Activated CD4-positive, alpha-beta T cell treated with anti-CD3 and anti-CD28 coated beads, Interleukin-2, amount 10 ng/mL, durations not matched to agents 24 days and 14 days (primary cell): ENCODE data around the gene JSRP1. TPM values are rescaled to one million over a fixed set of nuclear protein-coding genes. Genes with fewer than 3 reads are reported as not detected.

Experiments
- DNase-seq: peaks from one replicate; pipeline ENCODE4 v3.0.0; 2022
- H3K27ac Mint-ChIP-seq: one replicate; pipeline ENCODE4 v1.8.0; 2022; ENCODE audit warnings: mild to moderate bottlenecking, mixed read lengths
- H3K27me3 Mint-ChIP-seq: one replicate; pipeline ENCODE4 v1.8.0; 2022; ENCODE audit warnings: mixed read lengths
- H3K36me3 Mint-ChIP-seq: one replicate; pipeline ENCODE4 v1.8.0; 2022; ENCODE audit warnings: low read depth, mild to moderate bottlenecking, mixed read lengths
- H3K4me1 Mint-ChIP-seq: one replicate; pipeline ENCODE4 v1.8.0; 2021; ENCODE audit warnings: mixed read lengths
- H3K4me3 Mint-ChIP-seq: one replicate; pipeline ENCODE4 v1.8.0; 2022; ENCODE audit warnings: mild to moderate bottlenecking, moderate library complexity, mixed read lengths
- H3K9me3 Mint-ChIP-seq: one replicate; pipeline ENCODE4 v1.8.0; 2021; ENCODE audit warnings: mixed read lengths
- intact Hi-C: fragments of 100-400 bp; cut with micrococcal nuclease; formaldehyde crosslinking; loops from one replicate; pipeline ENCODE4 v1.15.1; 2023
- total RNA-seq: library from RNA; stranded (reverse); gene quantifications from 2 replicates; pipeline ENCODE4 v1.2.3, GENCODE V29; 2022

The JSRP1 gene
- total RNA-seq, 1 donor from 2014 or later = 0.91 TPM

DNA sequence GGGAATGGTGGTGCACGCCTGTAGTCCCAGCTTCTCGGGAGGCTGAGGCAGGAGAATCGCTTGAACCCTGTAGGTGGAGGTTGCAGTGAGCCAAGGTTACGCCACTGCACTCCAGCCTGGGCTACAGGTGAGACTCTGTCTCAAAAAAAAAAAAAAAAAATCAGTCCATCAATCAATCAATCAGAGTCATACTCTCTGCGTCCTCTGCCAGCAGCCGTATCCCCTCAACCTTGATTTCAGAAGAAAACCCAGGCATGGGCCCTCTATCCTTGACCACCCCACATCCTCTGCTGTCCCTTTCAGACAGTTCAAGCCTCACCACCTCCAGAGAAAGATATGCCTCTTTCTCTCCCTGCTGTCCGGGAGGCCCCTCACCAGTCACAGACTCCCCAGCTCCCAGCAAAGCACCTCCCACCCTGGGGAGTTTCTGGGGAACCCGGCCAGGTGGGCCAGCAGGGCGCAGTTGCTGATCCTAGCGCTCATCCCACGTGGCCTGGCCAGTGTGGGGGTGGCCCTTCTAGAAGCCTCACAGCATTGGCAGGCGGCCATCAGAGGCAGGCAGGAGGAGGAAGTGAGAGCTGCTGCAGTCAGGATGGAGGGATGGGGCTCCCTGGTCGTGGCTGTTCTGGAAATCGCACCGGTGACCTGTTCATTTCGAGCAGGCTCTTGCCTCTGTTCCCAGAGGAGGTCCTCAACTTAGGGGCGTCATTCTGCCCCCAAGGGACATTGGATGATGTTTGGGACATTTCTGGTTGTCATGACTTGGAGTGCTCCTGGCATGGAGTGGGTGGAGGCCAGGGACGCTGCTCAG lies 10.2 kb upstream of the JSRP1 start:
- no peaks in the 10 kb centered on the region for H3K27me3 Mint-ChIP-seq
- H3K4me3 Mint-ChIP-seq = no peak overlapping the region
- H3K4me1 Mint-ChIP-seq = peaks cover 16% of the 10 kb centered on the region
- peak overlapping the region; percentile 67 for H3K27ac Mint-ChIP-seq
- peak; percentile 75 for DNase-seq
- H3K36me3 Mint-ChIP-seq = peaks cover 14% of the 10 kb centered on the region
- intact Hi-C loops = no loop called here
- no peaks in the 10 kb centered on the region for H3K9me3 Mint-ChIP-seq

- Mint-ChIP-seq H3K4me1 (peaks cover 28% of the 10 kb centered on the region), H3K27me3 (no peaks in the 10 kb centered on the region), H3K9me3 (no peaks in the 10 kb centered on the region), H3K4me3 (no peak overlapping the region), H3K36me3 (no peaks in the 10 kb centered on the region), H3K27ac (no peak overlapping the region)
- intact Hi-C loops = no loop called here
- peak; percentile 88 for DNase-seq
Measured at GRCh38 chr19:2261438-2262172, 5.4 kb upstream of the JSRP1 start.

DNA sequence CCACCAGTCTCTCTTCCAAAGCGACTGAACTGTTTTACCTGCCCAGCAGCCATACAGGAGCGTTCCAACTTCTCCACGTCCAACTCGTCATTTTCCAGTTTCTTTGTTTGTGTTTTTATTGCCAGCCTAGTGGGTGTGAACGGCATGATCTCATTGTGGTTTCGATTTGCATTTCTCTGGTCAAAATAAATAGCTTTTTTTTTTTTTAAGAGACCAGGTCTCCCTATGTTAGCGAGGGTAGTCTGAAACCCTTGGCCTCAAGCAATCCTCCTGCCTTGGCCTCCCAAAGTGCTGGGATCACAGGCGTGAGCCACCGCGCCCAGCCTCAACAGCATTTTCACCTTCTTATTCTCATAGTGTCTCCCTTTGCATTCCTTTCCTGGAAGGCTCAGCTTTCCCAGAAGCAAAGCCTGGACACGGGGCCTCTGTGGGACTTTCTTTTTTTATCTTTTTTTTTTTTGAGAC lies 4.2 kb upstream of the JSRP1 start:
- Mint-ChIP-seq H3K4me3 (peak overlapping the region; percentile 7), H3K36me3 (no peaks in the 10 kb centered on the region), H3K4me1 (peaks cover 23% of the 10 kb centered on the region), H3K9me3 (no peaks in the 10 kb centered on the region), H3K27ac (peak overlapping the region; percentile 22), H3K27me3 (no peaks in the 10 kb centered on the region)
- intact Hi-C loops = no loop called here
- DNase-seq = no peak

DNA sequence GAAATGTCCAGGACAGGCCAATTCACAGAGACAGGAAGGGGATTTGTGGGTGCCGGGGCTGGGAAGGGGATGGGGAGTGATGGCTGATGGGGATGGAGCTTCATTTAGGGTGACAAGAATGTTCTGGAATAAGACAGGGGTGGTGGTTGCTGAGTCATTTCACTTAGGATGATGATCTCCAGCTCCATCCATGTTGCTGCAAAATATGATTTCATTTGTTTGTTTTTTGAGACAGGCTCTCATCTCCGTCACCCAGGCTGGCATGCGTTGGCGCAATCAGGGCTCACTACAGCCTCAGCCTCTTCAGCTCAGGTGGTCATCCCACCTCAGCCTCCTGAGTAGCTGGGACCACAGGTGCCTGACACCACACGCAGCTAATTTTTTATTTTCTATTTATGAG lies 3.1 kb upstream of the JSRP1 start:
- Mint-ChIP-seq H3K27ac (peak overlapping the region; percentile 76), H3K4me3 (no peak overlapping the region), H3K9me3 (no peaks in the 10 kb centered on the region), H3K36me3 (no peaks in the 10 kb centered on the region), H3K27me3 (no peaks in the 10 kb centered on the region), H3K4me1 (peaks cover 23% of the 10 kb centered on the region)
- intact Hi-C loops = no loop called here
- DNase-seq = no peak

DNA sequence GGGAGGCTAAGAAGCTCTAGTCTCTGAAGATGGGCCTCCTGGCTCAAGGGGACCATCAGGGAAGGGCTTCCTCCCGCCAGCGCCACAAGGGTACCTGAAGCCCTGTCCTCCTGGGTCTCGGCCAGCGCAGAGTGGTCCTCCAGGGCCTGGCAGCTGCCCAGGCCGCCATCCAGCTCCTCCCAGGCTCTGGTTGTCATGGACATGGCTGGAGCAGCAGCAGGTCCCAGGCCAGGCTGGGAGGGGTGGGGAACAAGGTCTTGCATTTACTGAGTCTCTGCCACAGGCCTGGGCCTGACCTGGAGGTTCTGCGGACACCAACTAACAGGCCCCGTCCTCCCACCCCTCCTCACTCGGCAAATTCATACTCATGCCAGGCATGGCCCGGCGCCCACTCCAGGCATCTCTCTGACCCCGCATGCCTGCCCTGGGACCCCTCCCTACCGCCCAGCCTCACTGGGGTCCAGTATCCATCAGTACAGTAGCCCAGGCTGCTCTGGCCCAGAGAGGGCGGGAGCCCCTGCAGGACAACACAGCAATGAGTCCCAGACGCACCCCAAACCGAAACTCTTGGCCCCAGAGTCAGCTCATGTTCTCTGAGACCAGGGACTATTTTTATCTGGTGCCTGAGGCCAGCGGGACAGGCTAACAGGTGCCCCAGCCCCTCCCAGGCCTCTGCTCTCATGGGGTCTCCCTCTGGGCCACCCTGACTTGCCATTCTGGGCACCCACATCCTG lies 938 bp downstream of the JSRP1 start:
- Mint-ChIP-seq H3K36me3 (no peaks in the 10 kb centered on the region), H3K4me1 (peaks cover 25% of the 10 kb centered on the region), H3K27me3 (peaks cover 15% of the 10 kb centered on the region), H3K4me3 (no peak overlapping the region), H3K27ac (no peak overlapping the region), H3K9me3 (no peaks in the 10 kb centered on the region)
- no peak for DNase-seq
- intact Hi-C loops = no loop called here

DNA sequence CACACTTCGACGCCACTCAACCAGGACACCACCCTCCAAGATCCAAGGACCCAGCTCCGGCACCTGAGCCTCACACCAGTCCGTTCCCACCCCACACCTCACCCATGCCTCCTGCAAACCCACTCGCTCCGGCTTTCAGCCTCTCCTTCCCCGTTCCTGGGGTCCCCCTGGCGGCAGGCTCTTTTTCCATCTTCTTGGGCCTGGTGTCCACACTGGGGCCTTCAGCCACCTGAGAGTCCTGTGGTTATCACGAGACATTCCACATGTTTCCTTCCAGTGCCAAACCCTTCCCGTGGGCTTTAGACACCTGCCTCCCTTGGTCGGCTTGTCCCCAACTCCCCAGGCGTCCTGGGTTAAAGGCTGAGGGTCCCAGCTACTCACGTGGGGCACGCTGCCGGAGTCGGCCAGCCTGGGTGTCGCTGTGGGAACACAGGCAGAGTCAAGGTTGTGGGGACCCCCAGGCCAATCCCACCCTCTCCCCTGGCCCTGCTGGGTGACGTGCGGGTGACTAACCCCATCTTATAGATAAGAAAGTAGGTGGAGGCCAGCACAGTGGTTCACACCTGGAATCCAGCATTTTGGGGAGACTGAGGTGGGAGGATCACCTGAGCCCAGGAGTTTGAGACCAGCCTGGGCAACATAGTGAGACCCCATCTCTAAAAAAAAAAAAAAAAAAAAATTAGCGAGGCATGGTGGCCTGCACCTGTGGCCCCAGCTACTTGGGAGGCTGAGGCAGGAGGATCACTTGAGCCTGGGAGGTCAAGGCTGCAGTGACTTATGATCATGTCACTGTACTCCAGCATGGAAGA lies 1.9 kb downstream of the JSRP1 start:
- peak overlapping the region; percentile 34 for H3K4me3 Mint-ChIP-seq
- no peaks in the 10 kb centered on the region for H3K9me3 Mint-ChIP-seq
- no peak overlapping the region for H3K27ac Mint-ChIP-seq
- intact Hi-C loops = no loop called here
- H3K36me3 Mint-ChIP-seq = no peaks in the 10 kb centered on the region
- peaks cover 20% of the 10 kb centered on the region for H3K4me1 Mint-ChIP-seq
- H3K27me3 Mint-ChIP-seq = peaks cover 15% of the 10 kb centered on the region
- DNase-seq = no peak

DNA sequence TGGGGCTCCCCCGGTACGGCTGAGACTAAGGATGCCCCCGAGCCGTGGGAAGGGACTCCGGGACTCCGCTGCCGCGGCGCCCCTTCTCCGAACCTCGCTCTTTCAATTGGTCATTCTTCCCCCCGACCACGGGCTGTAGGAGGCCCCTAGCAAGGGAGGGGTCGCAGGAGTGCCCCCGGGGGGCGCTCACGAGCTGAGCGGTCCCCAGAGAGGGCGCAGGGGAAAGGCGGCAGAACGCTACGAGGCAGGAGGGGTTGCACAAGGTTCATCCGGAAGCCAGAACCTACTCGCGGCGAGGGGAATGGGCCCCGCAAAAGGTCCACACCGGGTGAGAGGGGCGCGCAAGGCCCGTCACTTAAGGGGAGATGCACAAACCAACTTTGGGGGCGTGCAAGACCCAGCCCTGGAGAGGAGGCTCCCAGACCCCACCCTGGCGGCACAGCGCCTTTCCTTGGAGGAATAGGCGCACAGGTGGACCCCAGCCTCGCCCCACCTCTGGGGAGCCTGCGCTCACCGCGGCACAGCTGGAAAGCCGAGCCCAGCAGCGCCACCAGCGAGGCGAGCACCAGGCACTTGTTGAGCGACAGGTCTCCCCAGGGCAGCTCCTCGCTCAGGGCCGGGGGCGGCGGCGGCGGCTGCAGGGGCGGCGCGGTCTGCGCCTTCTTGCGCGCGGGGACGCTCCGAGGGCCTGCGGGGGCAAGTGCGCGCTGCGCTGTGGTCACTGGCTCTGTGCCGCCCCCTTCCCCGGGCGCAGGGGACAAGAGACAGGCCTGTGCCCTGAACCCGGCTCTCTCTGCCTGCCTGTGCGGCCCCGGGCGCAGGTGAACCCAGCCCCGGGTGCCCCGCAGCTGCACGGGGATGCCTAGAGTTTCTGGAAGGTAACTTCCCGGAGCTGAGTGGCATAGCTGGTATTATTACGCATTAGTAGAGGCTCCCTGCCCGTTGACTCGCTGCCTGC lies 2.8 kb downstream of the JSRP1 start:
- Mint-ChIP-seq H3K4me1 (peaks cover 14% of the 10 kb centered on the region), H3K27ac (no peak overlapping the region), H3K4me3 (peak overlapping the region; percentile 52), H3K9me3 (no peaks in the 10 kb centered on the region), H3K27me3 (peaks cover 15% of the 10 kb centered on the region), H3K36me3 (peaks cover 6% of the 10 kb centered on the region)
- intact Hi-C loops = no loop called here
- peak; percentile 81 for DNase-seq

DNA sequence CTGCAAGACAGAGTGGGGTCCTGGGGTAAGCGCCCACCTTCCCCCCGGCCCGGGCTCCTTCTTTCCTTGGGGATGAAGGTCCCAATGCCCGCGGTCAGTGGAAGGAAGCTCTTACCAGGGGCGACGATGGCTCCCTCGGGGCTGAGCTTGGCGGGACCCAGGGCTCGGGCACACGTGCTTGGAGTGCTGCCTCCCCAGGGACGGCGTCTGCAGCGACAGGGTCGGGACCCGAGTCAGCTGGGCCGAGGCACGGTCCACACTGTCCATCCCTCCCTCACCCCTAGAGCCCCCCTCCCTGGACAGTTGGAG lies 3.5 kb downstream of the JSRP1 start:
- H3K4me1 Mint-ChIP-seq = peaks cover 10% of the 10 kb centered on the region
- H3K36me3 Mint-ChIP-seq = peaks cover 7% of the 10 kb centered on the region
- H3K9me3 Mint-ChIP-seq = no peaks in the 10 kb centered on the region
- intact Hi-C loops = no loop called here
- DNase-seq = no peak
- H3K27ac Mint-ChIP-seq = no peak overlapping the region
- peaks cover 15% of the 10 kb centered on the region for H3K27me3 Mint-ChIP-seq
- peak overlapping the region; percentile 52 for H3K4me3 Mint-ChIP-seq

- DNase-seq = peak; percentile 62
- Mint-ChIP-seq H3K4me1 (peaks cover 9% of the 10 kb centered on the region), H3K36me3 (peaks cover 7% of the 10 kb centered on the region), H3K27ac (no peak overlapping the region), H3K4me3 (peak overlapping the region; percentile 37), H3K9me3 (no peaks in the 10 kb centered on the region), H3K27me3 (peaks cover 15% of the 10 kb centered on the region)
- intact Hi-C loops = no loop called here
Measured at GRCh38 chr19:2252055-2252796, 4.0 kb downstream of the JSRP1 start.

DNA sequence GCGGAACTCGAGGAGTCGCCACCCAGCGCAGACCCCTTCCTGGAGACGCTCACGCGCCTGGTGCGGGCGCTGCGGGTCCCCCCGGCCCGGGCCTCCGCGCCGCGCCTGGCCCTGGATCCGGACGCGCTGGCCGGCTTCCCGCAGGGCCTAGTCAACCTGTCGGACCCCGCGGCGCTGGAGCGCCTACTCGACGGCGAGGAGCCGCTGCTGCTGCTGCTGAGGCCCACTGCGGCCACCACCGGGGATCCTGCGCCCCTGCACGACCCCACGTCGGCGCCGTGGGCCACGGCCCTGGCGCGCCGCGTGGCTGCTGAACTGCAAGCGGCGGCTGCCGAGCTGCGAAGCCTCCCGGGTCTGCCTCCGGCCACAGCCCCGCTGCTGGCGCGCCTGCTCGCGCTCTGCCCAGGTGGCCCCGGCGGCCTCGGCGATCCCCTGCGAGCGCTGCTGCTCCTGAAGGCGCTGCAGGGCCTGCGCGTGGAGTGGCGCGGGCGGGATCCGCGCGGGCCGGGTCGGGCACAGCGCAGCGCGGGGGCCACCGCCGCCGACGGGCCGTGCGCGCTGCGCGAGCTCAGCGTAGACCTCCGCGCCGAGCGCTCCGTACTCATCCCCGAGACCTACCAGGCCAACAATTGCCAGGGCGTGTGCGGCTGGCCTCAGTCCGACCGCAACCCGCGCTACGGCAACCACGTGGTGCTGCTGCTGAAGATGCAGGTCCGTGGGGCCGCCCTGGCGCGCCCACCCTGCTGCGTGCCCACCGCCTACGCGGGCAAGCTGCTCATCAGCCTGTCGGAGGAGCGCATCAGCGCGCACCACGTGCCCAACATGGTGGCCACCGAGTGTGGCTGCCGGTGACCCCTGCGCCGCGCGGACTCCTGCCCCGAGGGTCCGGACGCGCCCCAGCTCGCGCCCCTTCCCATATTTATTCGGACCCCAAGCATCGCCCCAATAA lies 4.8 kb downstream of the JSRP1 start:
- peaks cover 15% of the 10 kb centered on the region for H3K27me3 Mint-ChIP-seq
- DNase-seq = no peak
- no peak overlapping the region for H3K4me3 Mint-ChIP-seq
- intact Hi-C loops = no loop called here
- no peaks in the 10 kb centered on the region for H3K9me3 Mint-ChIP-seq
- H3K27ac Mint-ChIP-seq = no peak overlapping the region
- peaks cover 7% of the 10 kb centered on the region for H3K36me3 Mint-ChIP-seq
- peaks cover 7% of the 10 kb centered on the region for H3K4me1 Mint-ChIP-seq

DNA sequence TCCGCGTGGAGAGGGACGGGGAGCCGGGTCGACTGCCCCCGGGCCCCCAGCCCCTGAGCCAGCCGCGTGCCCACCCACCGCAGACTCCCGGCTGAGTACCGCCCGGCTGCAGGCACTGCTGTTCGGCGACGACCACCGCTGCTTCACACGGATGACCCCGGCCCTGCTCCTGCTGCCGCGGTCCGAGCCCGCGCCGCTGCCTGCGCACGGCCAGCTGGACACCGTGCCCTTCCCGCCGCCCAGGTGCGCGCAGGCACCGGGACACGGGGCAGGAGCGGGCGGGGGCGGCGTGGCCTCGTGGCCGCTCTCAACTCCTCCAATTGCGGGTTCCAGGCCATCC lies 5.5 kb downstream of the JSRP1 start:
- peaks cover 7% of the 10 kb centered on the region for H3K4me1 Mint-ChIP-seq
- intact Hi-C loops = no loop called here
- peaks cover 15% of the 10 kb centered on the region for H3K27me3 Mint-ChIP-seq
- no peaks in the 10 kb centered on the region for H3K9me3 Mint-ChIP-seq
- H3K36me3 Mint-ChIP-seq = peaks cover 11% of the 10 kb centered on the region
- H3K4me3 Mint-ChIP-seq = no peak overlapping the region
- no peak overlapping the region for H3K27ac Mint-ChIP-seq
- no peak for DNase-seq
